GM18907 (cell line): Measurements from ENCODE around the gene TBCC.
"Not testable (repeated sequence)": the region's sequence is repeated elsewhere in the genome, so short reads cannot be mapped to it uniquely, and the experiment has no call there.

Experiments
- ATAC-seq: cut with Tn5 transposase; IDR thresholded peaks from one replicate; pipeline ENCODE4 v1.9.1; 2021; ENCODE audit warnings: mild to moderate bottlenecking, moderate library complexity; ENCODE audit not compliant: unreplicated experiment

Gene TBCC

GRCh38 chr6:42733867-42734481 lies 11.9 kb downstream of the TBCC start:
- ATAC-seq, result not testable (repeated sequence)

GRCh38 chr6:42729731-42730130 lies 16.2 kb downstream of the TBCC start:
- no peak for ATAC-seq

- no peak for ATAC-seq
Observed at GRCh38 chr6:42727627-42728026, 18.3 kb downstream of the TBCC start.

- peak; percentile 22 for ATAC-seq
Observed at GRCh38 chr6:42727087-42727611, 18.8 kb downstream of the TBCC start.

- ATAC-seq, result peak; percentile 89
Observed at GRCh38 chr6:42726485-42727086, 19.3 kb downstream of the TBCC start.

- ATAC-seq, result no peak
Observed at GRCh38 chr6:42726026-42726425, 19.9 kb downstream of the TBCC start.

- ATAC-seq, result no peak
Observed at GRCh38 chr6:42724825-42725224, 21.1 kb downstream of the TBCC start.

GRCh38 chr6:42722497-42722896 lies 23.4 kb downstream of the TBCC start, which contains the start of gene PRPH2:
Gene PRPH2, minus strand, starts transcription at chr6:42722597. Its CDS starts 263 bp downstream, at chr6:42722334.
- no peak for ATAC-seq

GRCh38 chr6:42720739-42721138 lies 25.2 kb downstream of the TBCC start:
- ATAC-seq, result no peak

- ATAC-seq, result no peak
Observed at GRCh38 chr6:42715871-42716270, 30.0 kb downstream of the TBCC start.

GRCh38 chr6:42714098-42714761 lies 31.7 kb downstream of the TBCC start:
- no peak for ATAC-seq

- no peak for ATAC-seq
Observed at GRCh38 chr6:42711930-42712329, 34.0 kb downstream of the TBCC start.

- ATAC-seq, result no peak
Observed at GRCh38 chr6:42710316-42710715, 35.6 kb downstream of the TBCC start.

- ATAC-seq, result no peak
Observed at GRCh38 chr6:42709871-42710270, 36.0 kb downstream of the TBCC start.

- no peak for ATAC-seq
Observed at GRCh38 chr6:42708096-42708495, 37.8 kb downstream of the TBCC start.

- no peak for ATAC-seq
Observed at GRCh38 chr6:42707595-42707994, 38.3 kb downstream of the TBCC start.

- no peak for ATAC-seq
Observed at GRCh38 chr6:42704937-42705374, 40.9 kb downstream of the TBCC start.

GRCh38 chr6:42704251-42704936 lies 41.5 kb downstream of the TBCC start:
- no peak for ATAC-seq

- ATAC-seq, result not testable (repeated sequence)
Observed at GRCh38 chr6:42702786-42703185, 43.1 kb downstream of the TBCC start.

- no peak for ATAC-seq
Observed at GRCh38 chr6:42702200-42702599, 43.7 kb downstream of the TBCC start.

- ATAC-seq, result no peak
Observed at GRCh38 chr6:42698217-42698616, 47.7 kb downstream of the TBCC start.
